ENCODE data around the gene GINS1.

Gene GINS1

DNA sequence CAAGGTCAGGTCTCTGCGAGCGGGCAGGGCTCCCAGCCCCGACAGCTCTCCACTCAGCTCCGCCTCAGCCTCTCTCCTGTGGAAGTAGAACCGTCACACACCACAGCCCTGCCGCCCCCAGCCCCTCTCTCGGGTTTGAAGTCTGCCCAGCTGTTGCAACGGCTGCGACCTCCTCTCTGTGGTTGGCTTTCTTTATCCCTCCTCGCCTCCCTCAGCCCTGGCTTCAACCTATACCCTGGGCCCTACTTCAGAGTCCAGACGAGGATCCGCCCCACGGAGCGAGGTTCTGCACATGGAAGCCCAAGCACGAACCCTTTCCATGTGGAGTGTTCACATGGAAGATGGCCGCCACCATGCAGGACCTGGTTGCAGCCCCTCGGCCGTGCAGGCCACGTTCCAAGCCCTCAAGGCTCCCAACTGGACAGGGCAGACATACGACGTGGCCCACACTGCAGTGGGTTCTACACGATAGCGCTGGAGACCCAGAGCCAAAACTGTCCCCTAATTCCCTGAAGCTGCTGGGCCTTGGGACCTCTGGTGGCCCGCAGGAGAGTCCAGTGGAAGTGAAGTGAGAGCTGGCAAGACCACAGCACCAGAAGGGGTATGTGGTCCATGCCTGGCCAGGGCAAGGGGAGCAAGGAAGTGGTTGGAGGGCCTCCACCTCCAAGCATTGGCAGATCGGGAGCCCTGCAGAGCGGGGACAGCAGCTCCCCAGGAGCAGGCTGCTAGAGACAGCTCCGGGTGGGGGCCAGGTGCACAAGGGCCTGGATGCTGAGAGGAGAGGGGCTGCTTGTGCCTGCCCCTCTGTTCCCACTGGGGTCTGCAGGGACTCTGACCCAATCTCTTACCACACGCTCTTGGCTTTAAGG lies 69.8 kb downstream of the GINS1 start:
- DNase-seq (ENCODE audit: low read depth), result no peak

- DNase-seq (ENCODE audit: low read depth), result no peak
These were observed 71.6 kb downstream of the GINS1 start for GRCh38 chr20:25478889-25479568.

GRCh38 chr20:25479638-25480037 lies 72.2 kb downstream of the GINS1 start:
- DNase-seq (ENCODE audit: low read depth), result no peak

DNA sequence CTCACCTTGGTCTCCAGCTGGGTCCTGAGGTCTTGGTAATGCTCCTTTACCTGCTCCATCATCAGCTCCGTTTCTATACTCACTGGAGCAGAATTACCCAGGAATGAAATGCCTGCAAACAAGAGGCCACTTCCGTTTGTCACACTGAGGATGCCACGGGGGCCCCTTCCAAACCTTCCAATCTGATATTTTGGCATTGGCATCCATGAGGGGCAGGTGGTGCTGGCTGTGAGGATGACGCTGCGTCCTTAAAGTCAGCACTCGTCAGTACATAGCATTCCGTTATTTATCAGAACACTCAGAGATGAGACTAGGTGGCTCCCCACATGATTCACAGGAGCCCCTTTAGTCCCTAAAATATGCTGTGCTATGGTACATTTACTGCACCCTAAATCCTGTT lies 72.7 kb downstream of the GINS1 start:
- DNase-seq (ENCODE audit: low read depth), result no peak

- DNase-seq (ENCODE audit: low read depth), result no peak
These were observed 73.3 kb downstream of the GINS1 start for GRCh38 chr20:25480797-25481196.

DNA sequence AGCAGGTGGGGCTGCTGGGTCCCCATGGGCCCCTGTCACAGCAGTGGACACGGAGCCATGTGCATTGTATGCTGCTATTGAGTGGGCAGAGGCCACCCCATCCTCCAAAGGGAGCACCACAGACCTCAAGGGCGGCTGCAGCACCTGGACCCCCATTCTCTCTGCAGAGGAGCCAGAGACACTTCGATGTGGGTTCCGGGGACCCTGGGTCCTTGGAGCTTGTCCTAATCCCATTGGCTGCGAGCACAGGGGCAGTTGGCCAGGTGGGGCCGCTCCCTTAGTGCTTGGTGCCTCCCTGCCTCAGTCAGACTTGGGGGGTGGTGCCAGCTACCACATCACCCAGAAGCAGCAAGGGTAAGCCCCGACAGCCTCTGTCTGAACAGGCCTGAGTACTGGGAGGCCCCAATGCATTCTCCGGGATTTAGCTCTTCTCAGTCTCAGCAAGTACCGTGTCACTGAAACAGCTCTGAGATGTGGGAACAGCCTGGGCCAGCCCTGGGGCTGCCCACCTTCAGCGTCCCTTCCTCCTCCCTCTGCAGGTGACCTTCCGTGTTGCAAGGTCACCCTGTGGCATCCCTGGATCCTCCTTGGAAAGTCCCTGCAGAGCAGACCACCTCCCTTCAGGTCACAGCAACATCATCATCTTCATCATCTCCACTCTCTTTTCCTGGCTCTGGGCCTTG lies 73.9 kb downstream of the GINS1 start:
- DNase-seq (ENCODE audit: low read depth), result no peak

DNA sequence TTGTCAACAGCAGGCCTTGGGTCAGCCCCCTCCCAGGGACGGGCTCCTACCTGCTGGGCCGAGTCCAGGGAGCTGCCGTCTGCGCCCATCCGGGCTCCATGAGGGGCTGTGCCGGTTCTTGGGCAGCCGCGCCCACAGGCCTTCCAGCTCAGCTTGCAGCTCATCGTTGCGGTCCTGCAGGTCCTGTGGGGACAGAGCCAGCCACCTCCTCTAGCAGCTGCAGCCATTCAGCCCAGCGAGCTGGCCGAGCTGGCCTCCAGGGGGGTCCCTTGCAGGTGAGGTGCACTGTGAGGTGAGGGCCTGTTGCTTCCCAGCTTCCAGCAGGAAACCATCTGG lies 74.4 kb downstream of the GINS1 start:
- DNase-seq (ENCODE audit: low read depth), result no peak

GRCh38 chr20:25483431-25484132 lies 76.1 kb downstream of the GINS1 start:
- no peak for DNase-seq (ENCODE audit: low read depth)

DNA sequence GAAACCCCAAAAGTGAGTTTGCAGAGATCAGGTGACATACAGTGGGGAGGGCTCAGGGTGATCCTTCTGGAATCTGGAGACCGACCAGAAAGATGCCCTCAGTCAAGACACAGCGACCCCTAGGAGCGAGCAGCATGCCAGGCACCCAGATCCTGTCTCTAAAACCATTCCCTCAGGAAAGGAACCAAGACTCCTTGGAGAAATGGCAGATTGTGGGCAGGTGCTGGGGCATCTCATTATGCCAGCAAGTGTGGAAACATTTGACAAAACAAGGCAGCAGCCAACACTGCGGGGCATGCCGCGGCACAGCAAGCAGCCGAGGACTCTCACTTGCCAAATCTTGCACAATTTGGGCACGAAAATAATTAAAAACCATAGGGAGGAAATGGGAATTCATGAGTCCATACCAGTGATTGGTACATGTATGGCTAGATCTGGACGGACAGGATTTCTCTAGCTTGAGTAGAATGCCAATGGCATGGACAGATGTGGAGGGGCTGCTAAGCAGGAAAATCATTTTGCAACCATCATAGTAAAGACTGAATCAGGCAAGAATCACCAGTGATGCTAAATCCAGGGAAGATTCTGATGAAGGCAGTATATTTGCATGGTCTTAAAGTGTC lies 76.9 kb downstream of the GINS1 start:
- DNase-seq (ENCODE audit: low read depth), result no peak

DNA sequence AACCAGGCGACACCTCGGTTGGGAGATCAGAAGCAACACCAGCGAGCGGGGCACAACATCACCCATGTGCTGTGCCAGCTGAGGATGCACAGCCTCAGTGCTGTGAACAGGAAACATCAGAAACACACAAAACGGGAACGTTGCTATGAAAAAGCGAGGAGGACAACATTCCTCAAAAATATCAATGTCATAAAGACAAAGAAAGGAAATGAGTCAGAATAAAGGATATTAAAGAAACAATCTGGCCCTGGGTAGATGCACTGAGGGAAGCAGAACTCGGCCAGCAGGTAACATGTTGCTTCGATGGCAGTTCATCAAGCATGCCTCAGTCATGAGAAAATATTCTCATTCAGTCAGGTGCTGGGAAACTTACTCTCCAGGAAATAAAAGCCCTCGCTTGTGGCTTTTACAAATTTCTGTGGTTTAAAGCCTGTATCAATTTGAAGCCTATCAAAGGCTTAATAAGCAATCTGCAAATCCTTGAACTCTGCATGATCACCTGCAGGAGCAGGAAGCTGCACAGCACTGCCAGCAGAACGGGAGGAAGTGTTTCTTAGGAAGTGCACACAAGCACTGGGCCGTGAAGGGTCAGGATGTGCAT lies 77.5 kb downstream of the GINS1 start:
- DNase-seq (ENCODE audit: low read depth), result no peak

GRCh38 chr20:25485872-25486271 lies 78.4 kb downstream of the GINS1 start:
- no peak for DNase-seq (ENCODE audit: low read depth)

DNA sequence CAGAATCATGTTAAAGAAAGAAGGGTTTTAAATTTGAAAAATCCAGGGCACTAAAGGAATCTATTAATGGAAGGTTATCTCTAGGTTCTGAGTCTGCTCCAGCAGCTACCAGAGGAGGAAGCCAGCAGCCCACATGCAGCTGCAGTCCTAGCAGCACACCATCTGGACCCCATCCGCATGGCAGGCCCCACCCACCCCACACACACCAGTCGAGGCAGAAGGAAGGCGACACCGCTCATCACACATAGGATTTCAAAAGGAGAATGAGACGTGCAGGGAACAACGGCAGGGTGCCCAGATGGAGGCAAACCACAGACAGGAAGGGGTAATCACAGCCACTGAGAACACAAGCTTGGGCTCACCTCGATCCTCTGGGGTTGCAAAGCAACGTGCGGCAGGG lies 78.9 kb downstream of the GINS1 start:
- DNase-seq (ENCODE audit: low read depth), result no peak

DNA sequence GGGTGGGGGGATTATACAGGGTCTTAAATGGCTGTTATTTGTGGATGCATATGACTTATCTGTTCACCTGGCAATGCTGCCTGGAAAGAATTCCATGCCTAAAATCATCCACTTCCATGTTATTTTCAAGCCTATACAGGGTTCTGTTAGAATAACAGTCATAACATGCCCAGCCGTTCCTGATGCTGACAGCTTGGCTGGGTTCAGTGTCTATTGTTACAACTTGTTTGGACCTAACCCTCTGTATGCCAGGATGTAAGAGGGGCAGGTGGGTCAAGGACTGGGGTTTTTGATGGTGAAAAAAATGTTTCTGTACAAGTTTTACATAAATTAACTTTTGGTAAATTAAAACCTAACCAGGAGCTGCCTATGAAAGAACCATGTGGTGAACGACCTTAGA lies 79.8 kb downstream of the GINS1 start:
- DNase-seq (ENCODE audit: low read depth), result no peak

- DNase-seq (ENCODE audit: low read depth), result no peak
These were observed 80.5 kb downstream of the GINS1 start for GRCh38 chr20:25487975-25488374.

- no peak for DNase-seq (ENCODE audit: low read depth)
These were observed 81.9 kb downstream of the GINS1 start for GRCh38 chr20:25489221-25489871.

DNA sequence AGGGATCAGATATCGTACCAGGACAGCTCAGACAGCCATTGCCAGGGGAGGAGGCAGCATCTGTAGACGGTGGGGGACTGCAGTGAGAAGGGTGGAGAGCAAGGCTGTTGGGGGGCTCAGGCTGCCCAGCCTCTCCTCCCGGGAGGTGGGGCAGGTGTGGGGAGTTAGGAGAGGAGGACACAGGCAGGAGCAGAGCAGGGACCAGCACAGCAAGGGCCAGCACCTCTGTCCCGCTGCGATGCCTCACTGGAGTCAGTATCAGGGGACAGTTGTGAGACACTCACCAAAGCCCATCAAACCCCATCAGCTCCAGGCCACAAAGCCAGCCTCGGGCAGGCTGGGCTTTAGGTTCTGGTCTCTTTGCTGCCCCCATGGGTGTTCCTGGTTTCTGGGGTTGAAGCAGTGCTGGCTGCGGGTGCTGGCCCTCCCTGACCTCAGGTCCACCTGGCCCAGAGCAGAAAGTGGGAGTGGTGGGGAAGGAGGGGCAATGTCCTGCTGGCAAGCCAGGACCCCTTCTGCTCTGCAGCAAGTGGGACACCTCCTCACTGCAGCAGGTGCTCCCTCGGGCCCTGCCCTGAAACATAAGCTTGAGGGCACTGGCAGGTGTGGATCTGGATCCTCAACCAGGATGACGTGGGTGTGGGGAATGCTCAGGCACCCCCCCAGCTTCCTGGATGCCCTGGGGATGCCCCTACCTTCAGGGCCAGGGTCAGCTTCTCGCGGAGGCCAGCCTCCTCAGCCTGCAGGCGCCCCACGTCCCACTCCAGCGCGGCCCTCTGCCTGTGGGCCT lies 83.4 kb downstream of the GINS1 start:
- DNase-seq (ENCODE audit: low read depth), result no peak

- DNase-seq (ENCODE audit: low read depth), result no peak
These were observed 84.1 kb downstream of the GINS1 start for GRCh38 chr20:25491446-25492038.

- DNase-seq (ENCODE audit: low read depth), result no peak
These were observed 85.7 kb downstream of the GINS1 start for GRCh38 chr20:25493137-25493536.

DNA sequence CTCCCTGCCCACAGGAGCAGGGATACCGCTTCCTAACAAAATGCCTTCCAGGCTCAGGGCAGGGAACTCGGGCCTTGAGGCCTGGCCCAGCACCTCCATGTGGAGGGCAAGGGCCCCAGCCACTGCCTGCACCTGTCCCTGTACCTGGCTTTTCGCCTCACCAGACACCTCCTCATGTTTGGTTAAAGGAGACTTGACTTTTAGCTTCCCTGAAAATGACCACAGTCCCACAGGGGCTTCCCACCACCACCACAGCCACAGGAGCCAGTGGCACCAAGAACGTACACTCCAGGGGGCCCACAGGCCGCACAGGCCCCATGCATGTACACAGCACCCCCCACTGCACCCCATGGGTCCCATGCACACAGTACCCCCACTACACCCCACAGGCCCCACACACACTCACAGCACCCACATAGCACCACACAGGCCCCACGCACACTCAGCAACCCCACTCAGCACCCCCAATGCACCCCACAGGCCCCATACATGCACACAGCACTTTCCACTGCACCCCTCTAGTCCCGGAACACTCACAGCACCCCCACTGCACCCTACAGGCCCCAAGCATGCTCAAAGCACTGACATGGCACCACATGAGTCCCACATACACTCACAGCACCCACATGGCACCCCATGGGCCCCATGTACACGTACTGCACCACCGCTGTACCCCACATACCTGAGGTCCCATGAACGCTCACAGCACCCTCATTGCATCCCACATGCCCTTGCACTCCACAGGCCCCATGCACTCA lies 86.5 kb downstream of the GINS1 start:
- DNase-seq (ENCODE audit: low read depth), result no peak

Data from activated T-helper 1 cell treated with Interleukin-2 at 50 U/mL for 16 hours (primary cell).